Esophagus muscularis mucosa (tissue), 4 donors: ENCODE data around the gene PARP8. TPM values are rescaled to one million over a fixed set of nuclear protein-coding genes. Genes with fewer than 3 reads are reported as not detected.

Source experiments
- DNase-seq: peaks from one replicate; pipeline ENCODE4 v3.0.0-alpha.2; 2017; ENCODE audit errors: extremely low spot score
- H3K27ac ChIP-seq, 4 donors: fragments of 200-600 bp; sonication (generic); replicated peaks in 1 of 4; 1 replicate in 3 of 4; 2 replicates in 1 of 4; pipeline ENCODE4 v1.5.1; 2016 to 2019; ENCODE audit warnings: mild to moderate bottlenecking in 1 of 4
- H3K27me3 ChIP-seq, 4 donors: fragments of 200-600 bp; sonication (generic); one replicate each; pipeline versions ENCODE4 v1.5.1 to v1.6.0; 2016 to 2019
- H3K36me3 ChIP-seq, 4 donors: fragments of 200-600 bp; sonication (generic); one replicate each; pipeline ENCODE4 v1.5.1; 2016 to 2019
- H3K4me1 ChIP-seq, 4 donors: fragments of 200-600 bp; sonication (generic); one replicate each; pipeline ENCODE4 v1.5.1; 2016 to 2019
- H3K4me3 ChIP-seq, 4 donors: fragments of 200-600 bp; sonication (generic); 1 replicate in 2 of 4; 2 replicates in 2 of 4; pipeline ENCODE4 v1.5.1; 2016 to 2019; ENCODE audit warnings: mild to moderate bottlenecking in 4 of 4, moderate library complexity in 1 of 4
- H3K9me3 ChIP-seq, 4 donors: fragments of 200-600 bp; sonication (generic); 1 replicate in 3 of 4; 2 replicates in 1 of 4; pipeline ENCODE4 v1.5.1; 2016 to 2019
- EP300 ChIP-seq: sonication (generic); formaldehyde crosslinking; IDR thresholded peaks from one replicate; pipeline ENCODE4 v1.6.1; 2017; ENCODE audit warnings: antibody characterized with exemption
- POLR2A ChIP-seq: fragments of 450-650 bp; IDR thresholded peaks from one replicate; pipeline ENCODE4 v1.6.1; 2017; ENCODE audit warnings: antibody characterized with exemption, moderate library complexity, mild to moderate bottlenecking, low read depth
- POLR2AphosphoS5 ChIP-seq, 2 donors: sonication (generic); formaldehyde crosslinking; IDR thresholded peaks; one replicate each; pipeline ENCODE4 v1.6.1; 2017; ENCODE audit warnings: antibody characterized with exemption in 2 of 2
- WGBS: methylation state at CpG from one replicate; pipeline ENCODE4 v1.1.5; 2018; 5-methylcytosine and 5-hydroxymethylcytosine counted together
- intact Hi-C: fragments of 100-400 bp; cut with DNase I; formaldehyde crosslinking; loops from one replicate; pipeline ENCODE4 v1.15.1; 2023
- total RNA-seq, 4 donors: library from RNA; depleted of rRNA; stranded (reverse); fragments of >200 nt; gene quantifications; one replicate each; pipeline versions ENCODE4 v1.1.0 to v1.2.1, GENCODE V29; 2016
- TF ChIP-seq, protein P1 (sequence below), 3 experiments: fragments of 200-600 bp in 2 of 3; fragments of 450-650 bp in 1 of 3; sonication (generic) in 2 of 3; IDR thresholded peaks; one replicate each; pipeline ENCODE4 v1.5.1; 2017 to 2019; ENCODE audit warnings: antibody characterized with exemption in 3 of 3, mild to moderate bottlenecking in 2 of 3, moderate library complexity in 1 of 3

PARP8 gene
- total RNA-seq, 4 donors from 2014 or later = 5.4 to 17.1 (median 9.7) TPM

- Histone ChIP-seq H3K4me3 (no peak overlapping the region), H3K4me1 (no peaks in the 10 kb centered on the region), H3K9me3 (no peaks in the 10 kb centered on the region), H3K27me3 (no peaks in the 10 kb centered on the region), H3K36me3 (peaks cover 0 to 27% (median 3%) of the 10 kb centered on the region in 4 donors), H3K27ac (no peak overlapping the region)
- no peak for TF ChIP-seq EP300
- TF ChIP-seq, protein P1, sequence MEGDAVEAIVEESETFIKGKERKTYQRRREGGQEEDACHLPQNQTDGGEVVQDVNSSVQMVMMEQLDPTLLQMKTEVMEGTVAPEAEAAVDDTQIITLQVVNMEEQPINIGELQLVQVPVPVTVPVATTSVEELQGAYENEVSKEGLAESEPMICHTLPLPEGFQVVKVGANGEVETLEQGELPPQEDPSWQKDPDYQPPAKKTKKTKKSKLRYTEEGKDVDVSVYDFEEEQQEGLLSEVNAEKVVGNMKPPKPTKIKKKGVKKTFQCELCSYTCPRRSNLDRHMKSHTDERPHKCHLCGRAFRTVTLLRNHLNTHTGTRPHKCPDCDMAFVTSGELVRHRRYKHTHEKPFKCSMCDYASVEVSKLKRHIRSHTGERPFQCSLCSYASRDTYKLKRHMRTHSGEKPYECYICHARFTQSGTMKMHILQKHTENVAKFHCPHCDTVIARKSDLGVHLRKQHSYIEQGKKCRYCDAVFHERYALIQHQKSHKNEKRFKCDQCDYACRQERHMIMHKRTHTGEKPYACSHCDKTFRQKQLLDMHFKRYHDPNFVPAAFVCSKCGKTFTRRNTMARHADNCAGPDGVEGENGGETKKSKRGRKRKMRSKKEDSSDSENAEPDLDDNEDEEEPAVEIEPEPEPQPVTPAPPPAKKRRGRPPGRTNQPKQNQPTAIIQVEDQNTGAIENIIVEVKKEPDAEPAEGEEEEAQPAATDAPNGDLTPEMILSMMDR (IDR thresholded peaks at IDR 0.05) = no peak
- no peak for TF ChIP-seq POLR2AphosphoS5 (IDR thresholded peaks at IDR 0.05)
- no peak for TF ChIP-seq POLR2A
- DNase-seq = no peak
- intact Hi-C loops = no loop called here
Measured at GRCh38 chr5:50839472-50839871, 173.0 kb downstream of the PARP8 start.

DNA sequence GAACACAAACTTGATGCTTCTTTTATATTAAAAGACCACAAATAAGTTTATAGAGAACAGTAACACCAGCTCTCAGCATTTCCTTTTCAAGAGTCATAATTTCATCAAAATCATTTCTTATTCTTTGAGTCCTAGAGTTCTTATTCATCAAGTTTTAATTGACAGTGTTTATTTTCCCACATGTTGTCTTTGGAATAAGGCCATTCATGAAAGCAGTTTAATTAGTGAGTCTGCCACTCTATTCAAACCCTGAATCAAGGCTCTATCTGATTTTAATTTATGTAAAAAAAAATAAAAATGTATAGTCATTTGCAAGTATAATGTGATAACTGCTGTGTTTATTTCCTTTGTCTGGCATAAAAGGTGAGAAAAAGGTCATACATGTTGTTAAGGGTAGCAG lies 176.7 kb downstream of the PARP8 start:
- no peak for TF ChIP-seq POLR2AphosphoS5 (IDR thresholded peaks at IDR 0.05)
- TF ChIP-seq, protein P1 (IDR thresholded peaks at IDR 0.05) = no peak
- no peak for TF ChIP-seq EP300
- no peak for TF ChIP-seq POLR2A
- intact Hi-C loops = no loop called here
- H3K27me3 ChIP-seq = no peaks in the 10 kb centered on the region
- DNase-seq = no peak
- peaks cover 0 to 9% (median 0%) of the 10 kb centered on the region in 4 donors for H3K36me3 ChIP-seq
- no peaks in the 10 kb centered on the region for H3K9me3 ChIP-seq
- H3K4me1 ChIP-seq = no peaks in the 10 kb centered on the region
- no peak overlapping the region for H3K27ac ChIP-seq
- H3K4me3 ChIP-seq = no peak overlapping the region

DNA sequence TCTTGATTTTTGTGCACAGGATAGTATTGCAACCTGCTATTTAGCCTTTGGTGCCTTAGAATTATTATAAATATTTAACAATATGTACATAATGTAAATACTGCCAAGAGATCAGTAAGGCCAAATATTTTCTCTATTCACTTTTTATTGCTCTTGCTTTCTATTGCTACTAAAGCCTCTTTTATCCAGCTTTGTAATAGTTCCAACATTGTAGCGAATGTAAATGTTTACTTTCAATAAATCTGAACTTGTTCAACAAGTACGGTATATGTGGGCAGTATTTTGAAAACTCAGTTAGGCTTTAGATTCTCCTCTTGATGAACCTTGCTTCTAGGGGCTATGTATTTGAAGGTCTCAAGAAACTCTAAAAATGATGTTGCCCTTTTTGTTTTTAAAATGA lies 179.8 kb downstream of the PARP8 start:
- H3K9me3 ChIP-seq = no peaks in the 10 kb centered on the region
- peaks cover 0 to 9% (median 0%) of the 10 kb centered on the region in 4 donors for H3K36me3 ChIP-seq
- no peaks in the 10 kb centered on the region for H3K27me3 ChIP-seq
- no peak overlapping the region for H3K4me3 ChIP-seq
- TF ChIP-seq POLR2A (no peak), POLR2AphosphoS5 (IDR thresholded peaks at IDR 0.05) (no peak), EP300 (no peak)
- TF ChIP-seq, protein P1 (IDR thresholded peaks at IDR 0.05) = no peak
- intact Hi-C loops = no loop called here
- no peak overlapping the region for H3K27ac ChIP-seq
- 63% methylated on average over 2 of the region's 2 CpGs for WGBS
- no peak for DNase-seq
- no peaks in the 10 kb centered on the region for H3K4me1 ChIP-seq

GRCh38 chr5:50849554-50849953 lies 183.1 kb downstream of the PARP8 start:
- intact Hi-C loops = no loop called here
- H3K27ac ChIP-seq = no peak overlapping the region
- DNase-seq = no peak
- H3K36me3 ChIP-seq = no peaks in the 10 kb centered on the region
- H3K27me3 ChIP-seq = no peaks in the 10 kb centered on the region
- H3K4me1 ChIP-seq = no peaks in the 10 kb centered on the region
- H3K4me3 ChIP-seq = no peak overlapping the region
- TF ChIP-seq, protein P1 (IDR thresholded peaks at IDR 0.05) = no peak
- TF ChIP-seq POLR2AphosphoS5 (IDR thresholded peaks at IDR 0.05) = no peak
- no peak for TF ChIP-seq POLR2A
- no peak for TF ChIP-seq EP300
- H3K9me3 ChIP-seq = no peaks in the 10 kb centered on the region
- WGBS = 92% methylated on average over 3 of the region's 3 CpGs

- Histone ChIP-seq H3K4me1 (no peaks in the 10 kb centered on the region), H3K9me3 (no peaks in the 10 kb centered on the region), H3K27ac (no peak overlapping the region), H3K36me3 (no peaks in the 10 kb centered on the region), H3K27me3 (no peaks in the 10 kb centered on the region), H3K4me3 (no peak overlapping the region)
- intact Hi-C loops = no loop called here
- DNase-seq = no peak
- TF ChIP-seq POLR2AphosphoS5 (IDR thresholded peaks at IDR 0.05) (no peak), POLR2A (no peak), EP300 (no peak)
- TF ChIP-seq, protein P1 (IDR thresholded peaks at IDR 0.05) = no peak
- WGBS = 62% methylated on average over 3 of the region's 4 CpGs
Measured at GRCh38 chr5:50853151-50853550, 186.7 kb downstream of the PARP8 start.
